Left renal cortex interstitium (tissue), 4 donors: ENCODE measurements around the gene PCSK7. TPM values are rescaled to one million over a fixed set of nuclear protein-coding genes. Genes with fewer than 3 reads are reported as not detected.

Source experiments
- DNase-seq, 4 donors: peaks; one replicate each; pipeline ENCODE4 v3.0.0-alpha.2; 2013; ENCODE audit warnings: low read depth in 4 of 4, low spot score in 2 of 4, missing footprints in 1 of 4
- polyA plus RNA-seq, 4 donors: library from polyadenylated mRNA; unstranded; fragments of 120-200 nt; gene quantifications; one replicate each; pipeline ENCODE4 v1.2.1, GENCODE V29; 2013; ENCODE audit not compliant: insufficient read length in 4 of 4

The PCSK7 gene
- polyA plus RNA-seq, 4 donors = 18.5 to 40.5 (median 29.3) TPM

- no peak for DNase-seq
These were observed 31.7 kb downstream of the PCSK7 start for GRCh38 chr11:117199916-117200812.

- peak in 1 of 4 donors; percentile 72 for DNase-seq
These were observed 32.6 kb downstream of the PCSK7 start, which contains the start of gene TAGLN for GRCh38 chr11:117199053-117199915. TSS of gene TAGLN (plus strand) at chr11:117199370. CDS start at chr11:117203014, 3,644 bp downstream.

GRCh38 chr11:117198613-117199012 is 33.3 kb downstream of the PCSK7 start:
- no peak for DNase-seq

- DNase-seq = no peak
These were observed 34.1 kb downstream of the PCSK7 start for GRCh38 chr11:117197516-117198456.

- no peak for DNase-seq
These were observed 34.9 kb downstream of the PCSK7 start for GRCh38 chr11:117197006-117197405.

GRCh38 chr11:117195761-117196160 is 36.1 kb downstream of the PCSK7 start:
- no peak for DNase-seq

GRCh38 chr11:117195258-117195657 is 36.6 kb downstream of the PCSK7 start:
- no peak for DNase-seq

GRCh38 chr11:117194267-117194666 is 37.6 kb downstream of the PCSK7 start:
- DNase-seq = no peak

- no peak for DNase-seq
These were observed 38.5 kb downstream of the PCSK7 start for GRCh38 chr11:117193130-117194020.

GRCh38 chr11:117192401-117192875 is 39.4 kb downstream of the PCSK7 start:
- DNase-seq = no peak

GRCh38 chr11:117191680-117192400 is 40.0 kb downstream of the PCSK7 start:
- no peak for DNase-seq

- DNase-seq = no peak
These were observed 41.8 kb downstream of the PCSK7 start for GRCh38 chr11:117189941-117190544.

GRCh38 chr11:117189191-117189940 is 42.5 kb downstream of the PCSK7 start:
- DNase-seq = no peak

GRCh38 chr11:117188620-117189081 is 43.2 kb downstream of the PCSK7 start:
- no peak for DNase-seq

GRCh38 chr11:117187799-117188481 is 43.9 kb downstream of the PCSK7 start:
- no peak for DNase-seq

GRCh38 chr11:117187428-117187798 is 44.5 kb downstream of the PCSK7 start:
- no peak for DNase-seq

GRCh38 chr11:117187007-117187406 is 44.9 kb downstream of the PCSK7 start:
- DNase-seq = no peak
